Measurements from ENCODE around the gene CDK1. TPM values are rescaled to one million over a fixed set of nuclear protein-coding genes. Genes with fewer than 3 reads are reported as not detected.

The CDK1 gene
- total RNA-seq, 1 experiment from 2014 or later, result 78.9 TPM

- no peak overlapping the region for H2AFZ ChIP-seq (ENCODE audit: low read length)
- H3K4me2 ChIP-seq (ENCODE audit: insufficient read depth, insufficient read length, low read length), result no peak overlapping the region
- TF ChIP-seq CTCF (conservative IDR thresholded peaks at IDR 0.05), result no peak
- no peaks in the 10 kb centered on the region for H3K79me1 ChIP-seq (ENCODE audit: insufficient read depth, low read depth, low read length, poor library complexity, severe bottlenecking)
- Mint-ChIP-seq H3K27me3 (ENCODE audit: low read depth) (no peaks in the 10 kb centered on the region), H3K9me3 (no peaks in the 10 kb centered on the region), H3K4me1 (peaks cover 2 to 15% of the 10 kb centered on the region in 2 experiments), H3K36me3 (ENCODE audit: insufficient read depth in 1 of 3, low read depth in 3 of 3) (peaks cover under 1 to 11% (median 6%) of the 10 kb centered on the region in 3 experiments; a peak in 6 of 7 replicates), H3K27ac (no peak overlapping the region), H3K4me3 (no peak overlapping the region)
- no peak overlapping the region for H3K27ac ChIP-seq (ENCODE audit: insufficient read length, low read depth, low read length)
- no peak overlapping the region for H2AK5ac ChIP-seq (ENCODE audit: insufficient read length, low read length)
- no peaks in the 10 kb centered on the region for H3K4me1 ChIP-seq (ENCODE audit: insufficient read depth, low read length)
- H2BK5ac ChIP-seq (ENCODE audit: insufficient read length, low read length), result no peak overlapping the region
- no peak overlapping the region for H3K9ac ChIP-seq (ENCODE audit: extremely low read depth, insufficient read length, low read length)
- H4K91ac ChIP-seq (ENCODE audit: insufficient read length, low read depth, low read length), result no peak overlapping the region
- no peak overlapping the region for H3K4ac ChIP-seq (ENCODE audit: low read depth, low read length)
- H3K23me2 ChIP-seq (ENCODE audit: insufficient read length, low read depth, low read length, poor library complexity, severe bottlenecking), result no peaks in the 10 kb centered on the region
- H4K8ac ChIP-seq (replicated peaks; ENCODE audit: insufficient read length, low read depth, low read length), result no peak overlapping the region
- H3K9me3 ChIP-seq (ENCODE audit: control insufficient read depth, low read depth, low read length), result no peaks in the 10 kb centered on the region
- DNase-seq, result no peak
- no peak overlapping the region for H2BK120ac ChIP-seq (ENCODE audit: low read depth, low read length, poor library complexity, severe bottlenecking)
- H3K18ac ChIP-seq (ENCODE audit: insufficient read length, low read depth, low read length), result no peak overlapping the region
- no peak overlapping the region for H3K14ac ChIP-seq (ENCODE audit: insufficient read depth, low read length)
- H2BK20ac ChIP-seq (ENCODE audit: low read depth, low read length, poor library complexity, severe bottlenecking), result no peak overlapping the region
- H2BK15ac ChIP-seq (ENCODE audit: low read depth, low read length), result no peak overlapping the region
- no peak overlapping the region for H3K56ac ChIP-seq (ENCODE audit: insufficient read length, low read depth, low read length)
- H2BK12ac ChIP-seq (ENCODE audit: insufficient read length, low read depth, low read length), result no peak overlapping the region
- H3K79me2 ChIP-seq (ENCODE audit: insufficient read depth, low read length), result no peaks in the 10 kb centered on the region
- H3K27me3 ChIP-seq (ENCODE audit: insufficient read depth, low read length), result no peaks in the 10 kb centered on the region
- H3K23ac ChIP-seq (ENCODE audit: insufficient read length, low read depth, low read length), result no peak overlapping the region
- H4K5ac ChIP-seq (ENCODE audit: insufficient read length, low read depth, low read length), result no peak overlapping the region
- no CpG with 5 or more reads among the region's 1 CpG for WGBS (ENCODE audit: extremely low coverage, insufficient read length, low lambda C conversion rate)
- H3T11ph ChIP-seq (ENCODE audit: low read length), result no peak overlapping the region
- no peaks in the 10 kb centered on the region for H4K20me1 ChIP-seq (ENCODE audit: control insufficient read depth, insufficient read depth, insufficient read length)
Observed at GRCh38 chr10:60801522-60801921, 23.2 kb downstream of the CDK1 start.
